IMR-90 (cell line): ENCODE results near the gene CCDC175. TPM values are rescaled to one million over a fixed set of nuclear protein-coding genes. Genes with fewer than 3 reads are reported as not detected.

Experiments
- ATAC-seq: fragments of 200-7000 bp; cut with Tn5 transposase; 2 replicates; pipeline ENCODE4 v1.9.1; 2020; ENCODE audit warnings: low read depth, mild to moderate bottlenecking, moderate library complexity
- BruUV-seq: library from RNA; stranded (reverse); fragments of 400-500 nt; replicated peaks from 2 replicates; lab custom pipeline; 2021; lab: Mats Ljungman, UMichigan
- CTCF ChIA-PET: fragments of 300-600 bp; formaldehyde crosslinking; extraction: SDS; loops from one replicate; lab custom pipeline; 2021; ENCODE audit warnings: antibody characterized with exemption; lab: Yijun Ruan, JAX
- POLR2A ChIA-PET: fragments of 300-600 bp; sonication (Branson Sonifier 250); formaldehyde crosslinking; loops from one replicate; lab custom pipeline; 2022; ENCODE audit warnings: antibody characterized with exemption; ENCODE audit not compliant: unreplicated experiment; lab: Charles Lee
- DNase-seq: peaks from one replicate; pipeline ENCODE4 v3.0.0; 2013
- H2AFZ ChIP-seq: replicated peaks from 2 replicates; pipeline ENCODE3; 2013; ENCODE audit warnings: low read length, mild to moderate bottlenecking; ENCODE audit not compliant: poor library complexity
- H2AK5ac ChIP-seq: 2 replicates; pipeline ENCODE4 v1.6.1; 2013; ENCODE audit warnings: low read depth, low read length, inconsistent platforms
- H2AK9ac ChIP-seq: replicated peaks from 2 replicates; pipeline ENCODE3; 2013; ENCODE audit warnings: mild to moderate bottlenecking, low read depth, low read length, moderate library complexity; ENCODE audit not compliant: poor library complexity
- H2BK120ac ChIP-seq: 2 replicates; pipeline ENCODE4 v1.6.1; 2013; ENCODE audit warnings: low read depth, low read length, inconsistent platforms
- H2BK15ac ChIP-seq: 3 replicates; pipeline ENCODE4 v1.6.1; 2013; ENCODE audit warnings: low read depth, low read length, inconsistent platforms
- H2BK20ac ChIP-seq: 2 replicates; pipeline ENCODE4 v1.6.1; 2013; ENCODE audit warnings: low read depth, mild to moderate bottlenecking, inconsistent platforms, low read length, moderate library complexity
- H2BK5ac ChIP-seq: 2 replicates; pipeline ENCODE4 v1.6.1; 2013; ENCODE audit warnings: mild to moderate bottlenecking, low read depth, low read length, inconsistent platforms; ENCODE audit not compliant: poor library complexity, severe bottlenecking
- H3K14ac ChIP-seq: replicated peaks from 2 replicates; pipeline ENCODE4 v1.6.1; 2013; ENCODE audit warnings: low read depth, low read length, inconsistent platforms
- H3K18ac ChIP-seq: 2 replicates; pipeline ENCODE4 v1.6.1; 2013; ENCODE audit warnings: low read depth, low read length, control low read depth
- H3K23ac ChIP-seq: 2 replicates; pipeline ENCODE4 v1.6.1; 2013; ENCODE audit warnings: low read depth, low read length, inconsistent platforms
- H3K27ac ChIP-seq: 2 replicates; pipeline ENCODE4 v1.5.1; 2013; ENCODE audit warnings: mild to moderate bottlenecking, control low read depth, low read length; ENCODE audit not compliant: insufficient read depth
- H3K27me3 ChIP-seq: 2 replicates; pipeline ENCODE4 v1.6.1; 2013; ENCODE audit warnings: low read length; ENCODE audit not compliant: control insufficient read depth, insufficient read depth
- H3K36me3 ChIP-seq: 2 replicates; pipeline ENCODE4 v1.6.1; 2013; ENCODE audit warnings: low read length, mixed read lengths; ENCODE audit not compliant: control insufficient read depth, insufficient read depth
- H3K4ac ChIP-seq: 2 replicates; pipeline ENCODE4 v1.6.1; 2013; ENCODE audit warnings: low read depth, low read length, inconsistent platforms
- H3K4me1 ChIP-seq: 2 replicates; pipeline ENCODE4 v1.6.1; 2013; ENCODE audit warnings: low read length, mixed read lengths; ENCODE audit not compliant: control insufficient read depth, insufficient read depth
- H3K4me2 ChIP-seq: 2 replicates; pipeline ENCODE4 v1.6.1; 2013; ENCODE audit warnings: low read depth, mild to moderate bottlenecking, control low read depth, low read length, moderate library complexity
- H3K4me3 ChIP-seq: 2 replicates; pipeline ENCODE4 v1.5.1; 2013; ENCODE audit warnings: low read depth, mild to moderate bottlenecking, control low read depth, low read length, moderate library complexity; ENCODE audit not compliant: insufficient read depth
- H3K56ac ChIP-seq: 2 replicates; pipeline ENCODE4 v1.6.1; 2013; ENCODE audit warnings: low read length, inconsistent platforms; ENCODE audit not compliant: insufficient read depth; ENCODE audit errors: extremely low read depth
- H3K79me1 ChIP-seq, 2 experiments: 2 replicates each; pipeline ENCODE4 v1.6.1; 2013; ENCODE audit warnings: low read length in 2 of 2, inconsistent platforms in 1 of 2, low read depth in 1 of 2
- H3K9ac ChIP-seq: 2 replicates; pipeline ENCODE4 v1.6.1; 2013; ENCODE audit warnings: low read depth, low read length, control low read depth
- H3K9me1 ChIP-seq: 2 replicates; pipeline ENCODE4 v1.6.1; 2013; ENCODE audit warnings: low read length, inconsistent platforms; ENCODE audit not compliant: insufficient read depth
- H3K9me3 ChIP-seq: 2 replicates; pipeline ENCODE4 v1.6.1; 2013; ENCODE audit warnings: low read length; ENCODE audit not compliant: control insufficient read depth, insufficient read depth
- H4K20me1 ChIP-seq: 2 replicates; pipeline ENCODE4 v1.6.1; 2013; ENCODE audit warnings: low read length, inconsistent platforms; ENCODE audit not compliant: insufficient read depth
- H4K5ac ChIP-seq: 2 replicates; pipeline ENCODE4 v1.6.1; 2013; ENCODE audit warnings: mild to moderate bottlenecking, low read depth, low read length, control low read depth
- H4K8ac ChIP-seq, 2 experiments: 2 replicates each; pipeline ENCODE4 v1.6.1; 2013; ENCODE audit warnings: low read depth in 2 of 2, low read length in 2 of 2, control low read depth in 1 of 2, inconsistent platforms in 1 of 2
- H4K91ac ChIP-seq: 2 replicates; pipeline ENCODE4 v1.6.1; 2013; ENCODE audit warnings: low read depth, low read length, inconsistent platforms; ENCODE audit not compliant: insufficient read depth
- BHLHE40 ChIP-seq: fragments of 150-350 bp; IDR thresholded peaks from 2 replicates; pipeline ENCODE4 v1.6.1; 2016; ENCODE audit warnings: mild to moderate bottlenecking, low read depth, low read length
- CEBPB ChIP-seq: IDR thresholded peaks from 2 replicates; pipeline ENCODE4 v1.6.1; 2012; ENCODE audit warnings: low read depth, low read length, improper control_type of control experiment
- FOS ChIP-seq: fragments of 150-350 bp; IDR thresholded peaks from 2 replicates; pipeline ENCODE4 v1.6.1; 2016; ENCODE audit warnings: low read depth, low read length
- MAFK ChIP-seq: IDR thresholded peaks from 2 replicates; pipeline ENCODE4 v1.6.1; 2012; ENCODE audit warnings: low read depth, low read length, improper control_type of control experiment
- MXI1 ChIP-seq: IDR thresholded peaks from 2 replicates; pipeline ENCODE4 v1.6.1; 2012; ENCODE audit warnings: low read depth, mild to moderate bottlenecking, low read length, moderate library complexity, borderline replicate concordance
- NFE2L2 ChIP-seq: fragments of 150-350 bp; IDR thresholded peaks from 2 replicates; pipeline ENCODE4 v1.6.1; 2016; ENCODE audit warnings: low read depth, mild to moderate bottlenecking, low read length
- POLR2A ChIP-seq: IDR thresholded peaks from 2 replicates; pipeline ENCODE4 v1.6.1; 2012; ENCODE audit warnings: mild to moderate bottlenecking, low read depth, low read length
- RAD21 ChIP-seq: IDR thresholded peaks from 2 replicates; pipeline ENCODE4 v1.6.1; 2012; ENCODE audit warnings: low read length, improper control_type of control experiment
- WGBS, 2 experiments: methylation state at CpG; one replicate each; pipeline versions ENCODE4 v1.1.5 to v1.1.7; 2013; ENCODE audit warnings: missing lambda C conversion rate in 2 of 2; ENCODE audit not compliant: insufficient read length in 1 of 2; ENCODE audit errors: extremely low coverage in 2 of 2; 5-methylcytosine and 5-hydroxymethylcytosine counted together
- dilution Hi-C: fragments of 300-500 bp; cut with HindIII; formaldehyde crosslinking; loops from one replicate; pipeline ENCODE4 v1.14.3; 2018; ENCODE audit warnings: low sequenced_read_pairs; ENCODE audit not compliant: unreplicated experiment
- in situ Hi-C: fragments of 300-500 bp; cut with MboI; formaldehyde crosslinking; loops from 3 replicates; pipeline ENCODE4 v1.14.3; 2019; ENCODE audit warnings: low sequenced_read_pairs, inconsistent platforms, mixed read lengths
- intact Hi-C: fragments of 100-400 bp; cut with micrococcal nuclease; formaldehyde crosslinking; loops from 2 replicates; pipeline ENCODE4 v1.10.0; 2022
- polyA plus RNA-seq, 3 experiments: library from polyadenylated mRNA; depleted of rRNA; stranded (reverse); fragments of >200 nt; gene quantifications; 2 replicates each; pipeline ENCODE4 v1.2.3, GENCODE V29; 2012; ENCODE audit warnings: low replicate concordance in 1 of 3
- total RNA-seq: library from RNA; depleted of rRNA; stranded (reverse); fragments of >200 nt; gene quantifications from 2 replicates; pipeline ENCODE4 v1.2.3, GENCODE V29; 2012
- TF ChIP-seq, protein P1 (sequence below): fragments of 150-350 bp; IDR thresholded peaks from 2 replicates; pipeline ENCODE4 v1.6.1; 2016; ENCODE audit warnings: low read depth, mild to moderate bottlenecking, low read length, moderate library complexity, borderline replicate concordance

CCDC175 gene
- total and polyA plus RNA-seq, 2 of the 4 experiments (the other 2 are of a cell fraction) = not detected

DNA sequence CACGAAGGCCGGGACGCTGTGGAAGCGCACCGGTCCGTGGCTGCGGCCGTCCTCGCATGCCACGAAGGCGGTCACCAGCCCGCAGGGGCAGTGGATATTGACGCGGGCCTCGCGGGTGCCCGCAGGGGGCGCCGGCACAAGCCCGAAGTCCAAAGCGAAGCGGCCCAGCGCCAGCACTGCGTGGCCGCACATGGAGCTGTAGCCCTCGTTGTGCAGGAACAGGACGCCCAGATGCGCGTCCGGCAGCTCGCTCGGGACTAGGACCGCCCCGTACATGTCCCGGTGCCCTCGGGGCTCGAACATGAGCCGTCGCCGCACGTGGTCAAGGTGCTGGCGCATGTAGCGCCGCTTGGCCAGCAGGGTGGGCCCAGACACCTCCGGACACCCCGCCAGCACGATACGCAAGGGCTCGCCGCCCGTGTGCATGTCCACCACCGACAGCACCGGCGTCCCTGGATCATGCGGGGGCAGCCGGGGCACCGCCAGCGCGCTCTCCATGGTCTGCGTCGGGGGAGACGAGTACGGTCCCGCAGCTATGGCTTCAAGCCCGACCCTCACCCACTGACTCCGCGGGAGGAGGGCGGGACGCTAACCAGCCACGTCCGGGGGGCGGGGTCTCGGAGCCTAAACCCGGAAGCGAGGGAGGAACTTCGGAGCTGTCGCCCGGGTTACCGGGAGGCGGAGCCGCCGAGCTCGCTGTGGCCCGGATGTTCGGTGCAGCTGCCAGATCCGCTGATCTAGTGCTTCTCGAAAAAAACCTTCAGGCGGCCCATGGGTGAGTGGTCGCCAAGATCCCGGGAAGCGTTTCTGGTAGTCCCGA lies 92.6 kb downstream of the CCDC175 start, which contains the start of the genes JKAMP and L3HYPDH (continued):
- TF ChIP-seq RAD21 (no peak), MXI1 (peak; percentile 95; the same call in 1 of the 2 replicates), BHLHE40 (peak; percentile 65; the same call in 1 of the 2 replicates)

DNA sequence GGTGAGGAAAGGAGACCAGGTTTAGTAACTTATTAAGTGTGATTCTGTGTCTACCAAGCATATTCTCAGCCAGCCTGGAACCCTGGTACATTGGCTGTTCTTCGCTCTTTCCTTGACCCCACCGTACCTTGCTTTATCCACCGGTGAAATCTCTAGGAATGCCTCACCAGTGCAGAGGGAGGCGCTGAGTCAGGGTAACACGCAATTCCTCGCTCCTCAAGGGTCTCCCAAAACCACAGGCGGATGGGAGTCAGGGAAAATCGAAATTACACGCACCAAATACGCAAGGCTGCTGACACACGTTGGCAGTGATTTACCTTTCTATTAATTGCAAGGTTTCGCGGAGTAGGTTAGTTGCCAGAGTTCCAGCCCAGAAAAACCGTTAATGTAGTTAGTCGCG lies 93.2 kb downstream of the CCDC175 start:
- CTCF ChIA-PET = interaction anchor here (2.6 kb wide), 1 partner anchor 12 kb away, joined by 12 read pairs; no protein-coding TSS in a partner anchor

More for the DNA sequence above, 93.2 kb downstream of the CCDC175 start:
- ATAC-seq = peak; percentile 6
- peak overlapping the region; percentile 99 for H3K23ac ChIP-seq
- peak overlapping the region; percentile 99 for H3K9ac ChIP-seq
- peak overlapping the region; percentile 98 for H2AFZ ChIP-seq
- peak overlapping the region; percentile 97 for H3K4ac ChIP-seq
- H2BK15ac ChIP-seq = peak overlapping the region; percentile 69; the same call in 2 of the 3 replicates
- peak overlapping the region; percentile 92 for H2BK120ac ChIP-seq
- peaks cover 9% of the 10 kb centered on the region for H3K4me1 ChIP-seq
- peak overlapping the region; percentile 97 for H2BK5ac ChIP-seq
- peaks cover 5% of the 10 kb centered on the region for H3K36me3 ChIP-seq
- peak overlapping the region; percentile 94 for H3K4me3 ChIP-seq
- peak overlapping the region; percentile 99 for H2AK9ac ChIP-seq
- WGBS, 2 experiments = 3% methylated on average over 6 of the region's 16 CpGs; no CpG with 5 or more reads in 1 of the 2 experiments
- peaks cover 10% of the 10 kb centered on the region for H3K9me1 ChIP-seq
- BruUV-seq = no TSS peak
- peaks cover 7 to 52% of the 10 kb centered on the region in 2 experiments for H3K79me1 ChIP-seq
- intact Hi-C loops = no loop called here
- peak overlapping the region; percentile 99 for H2AK5ac ChIP-seq
- H4K91ac ChIP-seq = peak overlapping the region; percentile 94
- peak overlapping the region; percentile 87 for H3K4me2 ChIP-seq
- in situ Hi-C loops = loop anchor here (25.0 kb wide), 1 partner anchor 604 kb away; the partner anchor contains the start of gene PCNX4
- H3K9me3 ChIP-seq = no peaks in the 10 kb centered on the region
- peak overlapping the region; percentile 99 for H3K56ac ChIP-seq
- H2BK20ac ChIP-seq = peak overlapping the region; percentile 81
- POLR2A ChIA-PET = no interaction called here
- H4K5ac ChIP-seq = peak overlapping the region; percentile 48
- H3K27me3 ChIP-seq = no peaks in the 10 kb centered on the region
- peak overlapping the region; percentile 97 for H3K14ac ChIP-seq
- peak; percentile 84 for DNase-seq
- H3K27ac ChIP-seq = peak overlapping the region; percentile 93
- peak overlapping the region; percentile 79 for H4K8ac ChIP-seq
- TF ChIP-seq, protein P1, sequence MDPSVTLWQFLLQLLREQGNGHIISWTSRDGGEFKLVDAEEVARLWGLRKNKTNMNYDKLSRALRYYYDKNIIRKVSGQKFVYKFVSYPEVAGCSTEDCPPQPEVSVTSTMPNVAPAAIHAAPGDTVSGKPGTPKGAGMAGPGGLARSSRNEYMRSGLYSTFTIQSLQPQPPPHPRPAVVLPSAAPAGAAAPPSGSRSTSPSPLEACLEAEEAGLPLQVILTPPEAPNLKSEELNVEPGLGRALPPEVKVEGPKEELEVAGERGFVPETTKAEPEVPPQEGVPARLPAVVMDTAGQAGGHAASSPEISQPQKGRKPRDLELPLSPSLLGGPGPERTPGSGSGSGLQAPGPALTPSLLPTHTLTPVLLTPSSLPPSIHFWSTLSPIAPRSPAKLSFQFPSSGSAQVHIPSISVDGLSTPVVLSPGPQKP = no peak
- TF ChIP-seq FOS (peak; percentile 63), CEBPB (peak; percentile 57), NFE2L2 (peak; percentile 43; the same call in 1 of the 2 replicates), POLR2A (peak; percentile 47; the same call in 1 of the 2 replicates), RAD21 (no peak), MAFK (peak; percentile 60; the same call in 1 of the 2 replicates)
- dilution Hi-C loops = no loop called here
- H4K20me1 ChIP-seq = peaks cover 14% of the 10 kb centered on the region; the same call in 1 of the 2 replicates
- peak overlapping the region; percentile 90 for H3K18ac ChIP-seq
